ENCODE measurements around the gene ARHGAP33. TPM values are rescaled to one million over a fixed set of nuclear protein-coding genes. Genes with fewer than 3 reads are reported as not detected.

ARHGAP33 gene
- total and polyA plus RNA-seq, 4 donors = 13.6 to 183 (median 92.5) TPM

GRCh38 chr19:35746087-35746462 is 29.3 kb upstream of the ARHGAP33 start:
- H3K4me1 ChIP-seq (ENCODE audit: control insufficient read depth, insufficient read depth, low read length) = peaks cover 54% of the 10 kb centered on the region
- 5% methylated on average over 3 of the region's 4 CpGs for WGBS (ENCODE audit: insufficient coverage)
- H3K27me3 ChIP-seq (ENCODE audit: control insufficient read depth, insufficient read depth, low read length) = no peaks in the 10 kb centered on the region
- H3K9me3 ChIP-seq (ENCODE audit: control insufficient read depth, insufficient read depth, low read length) = no peaks in the 10 kb centered on the region
- H3K4me3 ChIP-seq (ENCODE audit: low read depth, low read length) = peak overlapping the region; percentile 94
- peak overlapping the region; percentile 86 for H3K27ac ChIP-seq (ENCODE audit: low read depth, low read length)
- no peak for DNase-seq (ENCODE audit: low read depth in 4 of 6, low spot score in 6 of 6)
- H3K36me3 ChIP-seq (ENCODE audit: control insufficient read depth, insufficient read depth, low read length) = peaks cover 32% of the 10 kb centered on the region

GRCh38 chr19:35746531-35746930 is 28.8 kb upstream of the ARHGAP33 start:
- Histone ChIP-seq H3K9me3 (ENCODE audit: control insufficient read depth, insufficient read depth, low read length) (no peaks in the 10 kb centered on the region), H3K4me1 (ENCODE audit: control insufficient read depth, insufficient read depth, low read length) (peaks cover 49% of the 10 kb centered on the region), H3K27me3 (ENCODE audit: control insufficient read depth, insufficient read depth, low read length) (no peaks in the 10 kb centered on the region), H3K36me3 (ENCODE audit: control insufficient read depth, insufficient read depth, low read length) (peaks cover 34% of the 10 kb centered on the region), H3K4me3 (ENCODE audit: low read depth, low read length) (no peak overlapping the region), H3K27ac (ENCODE audit: low read depth, low read length) (no peak overlapping the region)
- WGBS (ENCODE audit: insufficient coverage) = 91% methylated on average over 4 of the region's 5 CpGs
- no peak for DNase-seq (ENCODE audit: low read depth in 4 of 6, low spot score in 6 of 6)

DNA sequence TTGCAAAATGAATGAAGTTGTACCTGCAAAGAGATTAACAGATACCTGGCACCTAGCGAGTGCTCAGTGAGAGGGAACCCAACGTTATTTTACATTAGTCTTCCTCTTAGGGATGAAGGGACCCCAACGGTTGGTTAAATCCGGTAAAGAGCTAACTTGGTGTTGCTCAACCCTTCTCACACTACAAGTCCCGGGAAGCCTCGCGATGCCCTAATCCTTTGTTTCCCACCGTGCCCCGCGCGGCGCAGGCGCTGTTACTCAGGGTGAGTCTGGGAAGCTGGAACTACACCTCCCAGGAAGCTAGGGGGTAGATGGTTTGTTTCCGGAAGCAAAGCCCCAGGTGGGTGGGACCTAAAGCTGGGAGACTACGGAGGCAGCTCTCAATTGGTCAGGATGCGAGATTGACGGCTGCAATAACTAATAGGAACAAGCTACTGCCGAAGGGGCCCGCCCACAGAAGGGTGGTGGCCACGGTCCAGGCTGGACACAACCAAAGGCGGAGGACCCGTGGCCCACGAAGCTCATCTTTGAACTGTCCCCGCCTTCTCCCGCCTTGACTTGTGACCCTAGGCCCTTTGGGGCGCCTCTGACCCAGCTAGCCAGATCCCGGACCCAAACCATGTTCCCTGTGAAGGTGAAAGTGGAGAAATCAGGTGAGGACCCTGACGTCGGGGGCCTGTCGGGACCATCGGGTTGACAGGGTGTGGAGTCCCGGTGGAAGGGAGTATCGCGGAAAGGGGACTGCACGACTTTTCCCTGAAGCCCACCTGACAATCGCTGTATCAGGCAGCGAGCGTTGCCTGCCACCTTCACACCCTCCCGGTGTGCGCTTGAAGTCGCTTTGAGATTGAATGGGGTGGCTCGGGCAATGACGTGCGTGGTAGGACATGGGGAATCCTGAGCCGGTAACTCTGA is 27.0 kb upstream of the ARHGAP33 start, which contains the start of gene LIN37:
TSS of gene LIN37 (plus strand) at position 471 of the 915 bp plus-strand sequence. CDS start at position 620, 149 bp downstream.
- Histone ChIP-seq H3K27ac (ENCODE audit: low read depth, low read length) (peak within 1 kb of the TSS; percentile 50), H3K27me3 (ENCODE audit: control insufficient read depth, insufficient read depth, low read length) (no peaks in the 10 kb centered on the region), H3K36me3 (ENCODE audit: control insufficient read depth, insufficient read depth, low read length) (peaks cover 41% of the 10 kb centered on the region), H3K4me1 (ENCODE audit: control insufficient read depth, insufficient read depth, low read length) (peaks cover 47% of the 10 kb centered on the region), H3K4me3 (ENCODE audit: low read depth, low read length) (peak within 1 kb of the TSS; percentile 94), H3K9me3 (ENCODE audit: control insufficient read depth, insufficient read depth, low read length) (no peaks in the 10 kb centered on the region)
- under 1% methylated on average over 34 of the region's 45 CpGs for WGBS (ENCODE audit: insufficient coverage)
- peak; percentile 98 to 100 (median 100) for DNase-seq (ENCODE audit: low read depth in 4 of 6, low spot score in 6 of 6)

DNA sequence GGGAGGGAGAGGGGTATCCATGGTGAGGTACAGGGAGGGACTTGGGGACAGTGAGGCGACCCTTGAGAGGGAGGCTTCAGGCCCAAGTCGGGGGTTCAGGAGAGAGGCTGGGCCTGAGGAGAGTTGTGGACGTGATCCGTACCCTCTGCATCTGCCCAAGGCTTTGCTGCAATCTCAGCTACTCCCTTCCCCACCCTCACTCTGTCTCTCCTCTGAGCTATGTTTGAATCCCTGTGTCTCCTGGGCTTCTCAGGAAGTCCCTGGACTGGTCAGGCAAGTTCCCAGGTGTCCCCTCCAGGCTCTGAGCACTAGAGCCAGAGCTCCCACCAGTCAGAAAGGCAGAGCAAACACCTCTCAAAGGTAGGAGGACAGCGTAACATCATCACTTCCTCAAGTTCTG is 25.2 kb upstream of the ARHGAP33 start:
- Histone ChIP-seq H3K27me3 (ENCODE audit: control insufficient read depth, insufficient read depth, low read length) (no peaks in the 10 kb centered on the region), H3K4me3 (ENCODE audit: low read depth, low read length) (no peak overlapping the region), H3K4me1 (ENCODE audit: control insufficient read depth, insufficient read depth, low read length) (peaks cover 35% of the 10 kb centered on the region), H3K9me3 (ENCODE audit: control insufficient read depth, insufficient read depth, low read length) (no peaks in the 10 kb centered on the region), H3K36me3 (ENCODE audit: control insufficient read depth, insufficient read depth, low read length) (peaks cover 49% of the 10 kb centered on the region), H3K27ac (ENCODE audit: low read depth, low read length) (no peak overlapping the region)
- DNase-seq (ENCODE audit: low read depth in 4 of 6, low spot score in 6 of 6) = no peak
- WGBS (ENCODE audit: insufficient coverage) = 92% methylated on average over 5 of the region's 5 CpGs

- no peak overlapping the region for H3K4me3 ChIP-seq (ENCODE audit: low read depth, low read length)
- DNase-seq (ENCODE audit: low read depth in 4 of 6, low spot score in 6 of 6) = no peak
- WGBS (ENCODE audit: insufficient coverage) = 97% methylated on average over 11 of the region's 14 CpGs
- peaks cover 40% of the 10 kb centered on the region for H3K4me1 ChIP-seq (ENCODE audit: control insufficient read depth, insufficient read depth, low read length)
- H3K27ac ChIP-seq (ENCODE audit: low read depth, low read length) = no peak overlapping the region
- peaks cover 60% of the 10 kb centered on the region for H3K36me3 ChIP-seq (ENCODE audit: control insufficient read depth, insufficient read depth, low read length)
- H3K27me3 ChIP-seq (ENCODE audit: control insufficient read depth, insufficient read depth, low read length) = no peaks in the 10 kb centered on the region
- no peaks in the 10 kb centered on the region for H3K9me3 ChIP-seq (ENCODE audit: control insufficient read depth, insufficient read depth, low read length)
Observed at GRCh38 chr19:35751839-35752745, 23.3 kb upstream of the ARHGAP33 start.

GRCh38 chr19:35752746-35753350 is 22.5 kb upstream of the ARHGAP33 start:
- 95% methylated on average over 16 of the region's 20 CpGs for WGBS (ENCODE audit: insufficient coverage)
- DNase-seq (ENCODE audit: low read depth in 4 of 6, low spot score in 6 of 6) = no peak
- Histone ChIP-seq H3K9me3 (ENCODE audit: control insufficient read depth, insufficient read depth, low read length) (no peaks in the 10 kb centered on the region), H3K4me1 (ENCODE audit: control insufficient read depth, insufficient read depth, low read length) (peaks cover 44% of the 10 kb centered on the region), H3K4me3 (ENCODE audit: low read depth, low read length) (no peak overlapping the region), H3K27ac (ENCODE audit: low read depth, low read length) (no peak overlapping the region), H3K27me3 (ENCODE audit: control insufficient read depth, insufficient read depth, low read length) (no peaks in the 10 kb centered on the region), H3K36me3 (ENCODE audit: control insufficient read depth, insufficient read depth, low read length) (peaks cover 57% of the 10 kb centered on the region)

GRCh38 chr19:35753634-35754369 is 21.6 kb upstream of the ARHGAP33 start:
- no peaks in the 10 kb centered on the region for H3K27me3 ChIP-seq (ENCODE audit: control insufficient read depth, insufficient read depth, low read length)
- no peaks in the 10 kb centered on the region for H3K9me3 ChIP-seq (ENCODE audit: control insufficient read depth, insufficient read depth, low read length)
- H3K36me3 ChIP-seq (ENCODE audit: control insufficient read depth, insufficient read depth, low read length) = peaks cover 57% of the 10 kb centered on the region
- WGBS (ENCODE audit: insufficient coverage) = 95% methylated on average over 20 of the region's 20 CpGs
- H3K4me3 ChIP-seq (ENCODE audit: low read depth, low read length) = no peak overlapping the region
- DNase-seq (ENCODE audit: low read depth in 4 of 6, low spot score in 6 of 6) = no peak
- no peak overlapping the region for H3K27ac ChIP-seq (ENCODE audit: low read depth, low read length)
- peaks cover 42% of the 10 kb centered on the region for H3K4me1 ChIP-seq (ENCODE audit: control insufficient read depth, insufficient read depth, low read length)

DNA sequence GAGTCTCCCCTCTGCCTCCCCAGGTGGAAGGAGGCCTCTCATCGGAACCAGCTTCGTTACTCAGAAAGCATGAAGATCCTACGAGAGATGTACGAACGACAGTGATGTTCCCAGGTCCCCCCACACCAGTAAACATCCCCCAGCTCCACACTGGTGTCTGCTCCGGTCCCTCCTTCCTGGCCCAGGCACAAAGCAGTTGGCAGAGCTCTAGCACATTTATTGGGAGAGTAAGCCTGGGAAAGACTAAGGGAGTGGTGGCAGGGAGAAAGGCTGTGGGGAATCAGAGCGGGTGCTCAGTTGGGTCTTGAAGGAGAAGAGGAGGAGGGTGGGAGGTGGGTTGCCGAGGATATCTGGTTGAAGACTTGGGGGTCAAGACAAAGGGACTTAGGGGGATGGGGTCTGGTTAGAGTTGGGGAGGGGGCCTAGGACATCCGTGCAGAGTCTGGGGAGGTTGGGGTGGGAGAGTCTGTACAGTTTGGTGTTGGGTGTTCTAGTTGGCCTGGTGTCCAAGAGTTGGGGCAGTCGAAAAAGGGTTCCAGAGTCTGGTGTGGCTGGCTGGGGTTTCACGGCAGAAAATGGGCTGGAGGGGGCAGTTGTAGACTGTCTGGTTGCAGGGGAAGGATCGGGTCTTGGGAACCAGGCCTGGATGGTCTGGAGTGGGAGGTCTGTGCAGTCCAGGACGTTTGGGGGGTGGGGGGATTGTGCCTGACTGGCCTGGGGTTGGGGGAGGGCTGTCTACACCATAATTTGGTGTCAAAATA is 20.8 kb upstream of the ARHGAP33 start:
- H3K4me1 ChIP-seq (ENCODE audit: control insufficient read depth, insufficient read depth, low read length) = peaks cover 42% of the 10 kb centered on the region
- 86% methylated on average over 12 of the region's 13 CpGs for WGBS (ENCODE audit: insufficient coverage)

More for the DNA sequence above, 20.8 kb upstream of the ARHGAP33 start:
- no peak overlapping the region for H3K4me3 ChIP-seq (ENCODE audit: low read depth, low read length)
- H3K27me3 ChIP-seq (ENCODE audit: control insufficient read depth, insufficient read depth, low read length) = no peaks in the 10 kb centered on the region
- no peaks in the 10 kb centered on the region for H3K9me3 ChIP-seq (ENCODE audit: control insufficient read depth, insufficient read depth, low read length)
- H3K27ac ChIP-seq (ENCODE audit: low read depth, low read length) = no peak overlapping the region
- H3K36me3 ChIP-seq (ENCODE audit: control insufficient read depth, insufficient read depth, low read length) = peaks cover 62% of the 10 kb centered on the region
- DNase-seq (ENCODE audit: low read depth in 4 of 6, low spot score in 6 of 6) = no peak
